Limb (tissue), 2 donors: Measurements from ENCODE around the gene CNFN.

Source experiments
- DNase-seq, 2 donors: peaks; one replicate each; pipeline ENCODE4 v3.0.0-alpha.2; 2016; ENCODE audit errors: extremely low spot score in 2 of 2

The CNFN gene

GRCh38 chr19:42375415-42376176 is 14.5 kb downstream of the CNFN start:
- no peak for DNase-seq

- DNase-seq = no peak
Observed at GRCh38 chr19:42374826-42375376, 15.2 kb downstream of the CNFN start.

DNA sequence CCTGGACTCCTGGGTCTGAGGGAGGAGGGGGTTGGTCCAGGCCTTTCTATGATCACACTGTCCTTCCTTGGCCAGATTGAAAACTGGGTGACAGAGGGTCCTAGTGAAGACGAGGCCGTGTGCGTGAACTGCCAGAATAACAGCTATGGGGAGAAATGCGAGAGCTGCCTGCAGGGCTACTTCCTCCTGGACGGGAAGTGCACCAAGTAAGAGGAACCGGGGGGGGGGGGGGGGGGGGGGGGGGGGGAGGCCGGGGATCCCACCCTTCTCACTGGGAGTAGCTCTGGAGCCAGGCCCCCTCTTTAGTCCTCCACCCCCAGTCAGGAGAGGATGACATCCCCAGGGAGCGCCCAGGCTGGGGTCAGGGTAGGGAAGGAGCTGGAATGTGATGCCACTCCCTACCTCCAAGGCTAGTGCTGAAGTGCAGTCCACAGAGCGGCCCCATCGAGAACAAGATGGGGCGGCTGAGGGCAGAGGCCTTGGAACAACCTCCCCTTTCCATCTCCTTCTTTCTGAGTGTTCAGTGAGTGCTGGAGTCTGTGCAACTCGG is 19.4 kb downstream of the CNFN start:
- no peak for DNase-seq

DNA sequence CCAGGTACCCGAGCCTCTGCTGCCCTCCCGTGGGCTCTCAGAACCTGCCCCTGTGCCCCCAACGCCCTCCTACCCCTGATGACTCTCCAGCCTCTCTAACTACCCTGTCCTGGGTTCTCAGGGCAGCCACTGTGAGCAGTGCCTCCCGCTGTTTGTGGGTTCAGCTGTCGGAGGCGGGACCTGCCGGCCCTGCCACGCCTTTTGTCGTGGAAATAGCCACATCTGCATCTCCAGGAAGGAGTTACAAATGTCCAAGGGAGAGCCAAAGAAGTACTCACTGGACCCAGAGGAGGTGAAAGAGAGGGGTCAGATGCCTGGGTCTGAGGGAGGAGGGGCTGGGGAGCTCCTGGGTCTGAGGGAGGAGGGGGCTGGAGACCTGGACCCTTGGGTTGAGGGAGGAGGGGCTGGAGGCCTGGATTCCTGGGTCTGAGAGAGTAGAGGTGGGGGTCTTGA is 20.0 kb downstream of the CNFN start:
- no peak for DNase-seq

DNA sequence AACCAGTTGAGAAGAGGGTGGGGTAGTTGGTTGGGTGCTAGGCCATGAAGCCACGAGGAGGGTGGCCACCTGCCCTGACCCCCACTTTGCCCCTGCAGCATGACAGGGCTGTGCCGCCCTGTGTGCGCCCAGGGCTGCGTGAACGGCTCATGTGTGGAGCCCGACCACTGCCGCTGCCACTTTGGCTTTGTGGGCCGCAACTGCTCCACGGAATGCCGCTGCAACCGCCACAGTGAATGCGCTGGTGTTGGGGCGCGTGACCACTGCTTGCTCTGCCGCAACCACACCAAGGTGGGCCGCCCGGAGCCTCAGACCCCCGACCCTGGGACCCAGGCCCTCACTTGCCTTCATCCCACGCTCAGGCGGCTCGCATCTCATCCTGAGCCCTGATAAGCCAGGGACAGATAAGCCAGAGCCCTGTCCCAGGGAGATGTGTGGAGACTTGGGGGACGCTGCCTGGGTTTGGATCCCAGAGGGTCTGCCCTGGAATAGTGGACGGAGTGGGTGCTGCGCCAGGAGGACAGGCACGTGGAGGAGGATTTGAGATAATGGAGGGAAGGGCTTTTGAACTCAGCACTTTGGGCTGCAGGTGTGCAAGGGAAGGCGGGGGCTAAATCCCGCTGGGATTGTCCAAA is 20.5 kb downstream of the CNFN start:
- no peak for DNase-seq

DNA sequence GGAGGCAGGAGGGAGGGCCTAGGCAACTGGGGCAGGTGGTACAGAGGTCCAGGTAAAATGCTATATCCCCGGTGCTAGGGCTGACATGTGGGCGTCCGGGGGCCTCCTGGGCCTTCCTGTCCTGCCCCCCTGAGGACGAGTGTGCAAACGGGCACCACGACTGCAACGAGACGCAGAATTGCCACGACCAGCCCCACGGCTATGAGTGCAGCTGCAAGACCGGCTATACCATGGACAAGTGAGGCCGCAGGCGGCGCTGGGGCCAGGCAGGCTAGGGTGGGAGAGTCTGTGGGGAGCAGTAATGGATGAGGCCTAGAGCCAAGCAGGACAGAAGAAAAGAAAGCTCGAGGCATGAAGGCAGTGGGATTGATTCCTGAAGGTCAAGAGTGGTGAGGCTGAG is 21.3 kb downstream of the CNFN start:
- no peak for DNase-seq

GRCh38 chr19:42368360-42368759 is 21.7 kb downstream of the CNFN start:
- no peak for DNase-seq

GRCh38 chr19:42367929-42368328 is 22.2 kb downstream of the CNFN start:
- no peak for DNase-seq

DNA sequence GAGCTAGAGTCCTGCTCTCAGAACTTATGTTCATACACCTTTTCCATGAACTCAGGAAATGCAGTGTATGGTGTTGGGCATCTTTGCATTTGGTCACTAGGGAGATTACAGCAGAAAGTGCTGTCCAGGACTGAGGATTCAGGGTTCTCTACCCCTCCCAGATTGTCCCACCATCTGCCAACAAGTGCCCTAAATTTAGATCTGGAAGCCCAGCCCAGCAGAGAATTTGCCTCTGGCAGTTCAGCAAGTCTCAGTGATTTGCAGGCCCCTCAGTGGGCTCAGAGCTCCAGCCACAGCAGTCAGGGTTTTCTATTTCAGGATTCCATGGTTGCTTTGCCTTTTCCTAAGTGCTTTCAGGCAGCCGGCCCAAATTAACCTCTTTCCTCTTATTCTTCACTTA is 23.4 kb downstream of the CNFN start:
- DNase-seq = peak in 1 of 2 donors; percentile 8

DNA sequence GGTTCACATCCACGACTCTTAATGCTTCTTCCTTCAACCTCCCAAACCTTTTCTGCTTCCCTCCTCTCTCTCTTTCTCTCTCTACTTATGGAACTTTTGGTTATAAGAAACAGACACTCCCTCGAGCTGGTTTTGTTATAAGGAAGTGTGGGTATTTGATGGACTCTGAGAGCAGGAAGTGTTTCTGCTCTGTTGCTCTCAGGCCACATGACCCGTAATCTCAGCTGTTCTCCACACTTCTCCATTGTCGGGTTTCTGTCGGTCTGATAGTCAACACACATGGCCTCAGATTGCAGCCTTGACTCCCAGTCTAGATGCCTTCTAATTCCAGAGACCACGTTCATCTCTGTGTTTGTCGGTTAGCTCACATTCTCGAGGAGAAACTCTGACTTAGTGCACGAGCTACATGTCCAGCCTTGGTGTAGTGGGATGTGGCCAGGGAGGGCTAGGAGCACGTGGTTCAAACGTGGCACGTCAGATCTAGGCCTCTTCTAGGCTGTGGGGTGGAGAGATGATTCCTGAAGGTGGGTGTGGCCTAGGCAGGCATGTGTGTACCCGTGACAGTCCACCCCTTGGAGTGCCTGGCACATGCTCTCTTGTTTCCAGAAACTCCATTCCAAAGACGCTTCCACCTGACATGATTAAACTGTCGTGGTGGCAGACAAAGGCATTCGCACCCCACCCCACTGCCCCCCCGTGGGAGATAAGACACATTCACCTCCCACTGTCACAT is 26.3 kb downstream of the CNFN start:
- DNase-seq = no peak

DNA sequence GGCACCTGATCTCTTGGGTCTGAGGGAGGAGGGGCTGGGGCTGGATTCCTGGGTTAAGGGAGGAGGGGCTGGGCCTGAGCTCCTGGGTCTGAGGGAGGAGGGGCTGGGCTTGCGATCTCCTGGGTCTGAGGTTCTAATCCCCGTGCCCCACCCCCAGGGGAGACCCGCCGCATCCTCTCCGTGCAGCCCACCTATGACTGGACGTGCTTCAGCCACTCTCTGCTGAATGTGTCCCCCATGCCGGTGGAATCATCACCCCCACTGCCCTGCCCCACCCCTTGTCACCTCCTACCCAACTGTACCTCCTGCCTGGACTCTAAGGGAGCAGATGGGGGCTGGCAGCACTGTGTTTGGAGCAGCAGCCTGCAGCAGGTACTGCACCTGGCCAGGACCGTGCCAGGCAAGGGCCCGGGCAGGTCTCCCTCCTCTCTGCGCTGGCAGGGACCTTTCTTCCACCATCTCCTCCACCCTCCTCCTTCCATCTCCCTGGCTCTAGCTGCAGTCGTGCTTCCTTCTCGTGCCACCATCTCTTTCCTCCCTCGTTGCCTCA is 27.1 kb downstream of the CNFN start:
- DNase-seq = no peak

DNA sequence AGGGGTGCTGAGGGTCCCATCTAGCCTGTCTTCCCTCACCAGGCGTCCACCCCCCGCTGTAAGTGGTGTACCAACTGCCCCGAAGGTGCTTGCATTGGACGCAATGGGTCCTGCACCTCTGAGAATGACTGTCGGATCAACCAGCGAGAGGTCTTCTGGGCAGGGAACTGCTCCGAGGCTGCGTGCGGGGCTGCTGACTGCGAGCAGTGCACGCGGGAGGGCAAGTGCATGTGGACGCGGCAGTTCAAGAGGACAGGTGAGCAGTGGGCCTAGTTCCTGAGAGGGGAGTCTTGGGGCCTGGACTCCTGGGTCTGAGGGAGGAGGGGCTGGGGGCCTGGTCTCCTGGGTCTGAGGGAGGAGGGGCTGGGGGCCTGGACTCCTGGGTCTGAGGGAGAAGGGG is 27.8 kb downstream of the CNFN start:
- no peak for DNase-seq

DNA sequence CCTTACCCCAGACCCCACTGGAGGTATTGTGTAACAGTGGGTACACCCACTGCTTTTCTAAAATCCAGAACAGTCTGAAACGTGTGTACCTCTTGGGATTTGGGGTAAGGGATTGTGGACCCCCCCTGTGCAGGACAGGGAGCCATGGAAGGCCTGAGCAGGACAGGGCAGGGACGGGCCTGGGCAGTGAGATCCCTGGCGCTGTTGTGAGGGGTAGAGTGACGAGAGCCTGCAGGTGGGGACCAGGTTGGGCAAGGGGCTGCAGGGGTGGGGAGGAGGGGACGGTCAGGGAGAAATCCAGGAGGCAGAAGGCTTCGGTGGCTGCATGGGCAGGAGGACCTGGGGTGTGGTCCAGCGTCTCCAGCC is 28.6 kb downstream of the CNFN start:
- DNase-seq = no peak

DNA sequence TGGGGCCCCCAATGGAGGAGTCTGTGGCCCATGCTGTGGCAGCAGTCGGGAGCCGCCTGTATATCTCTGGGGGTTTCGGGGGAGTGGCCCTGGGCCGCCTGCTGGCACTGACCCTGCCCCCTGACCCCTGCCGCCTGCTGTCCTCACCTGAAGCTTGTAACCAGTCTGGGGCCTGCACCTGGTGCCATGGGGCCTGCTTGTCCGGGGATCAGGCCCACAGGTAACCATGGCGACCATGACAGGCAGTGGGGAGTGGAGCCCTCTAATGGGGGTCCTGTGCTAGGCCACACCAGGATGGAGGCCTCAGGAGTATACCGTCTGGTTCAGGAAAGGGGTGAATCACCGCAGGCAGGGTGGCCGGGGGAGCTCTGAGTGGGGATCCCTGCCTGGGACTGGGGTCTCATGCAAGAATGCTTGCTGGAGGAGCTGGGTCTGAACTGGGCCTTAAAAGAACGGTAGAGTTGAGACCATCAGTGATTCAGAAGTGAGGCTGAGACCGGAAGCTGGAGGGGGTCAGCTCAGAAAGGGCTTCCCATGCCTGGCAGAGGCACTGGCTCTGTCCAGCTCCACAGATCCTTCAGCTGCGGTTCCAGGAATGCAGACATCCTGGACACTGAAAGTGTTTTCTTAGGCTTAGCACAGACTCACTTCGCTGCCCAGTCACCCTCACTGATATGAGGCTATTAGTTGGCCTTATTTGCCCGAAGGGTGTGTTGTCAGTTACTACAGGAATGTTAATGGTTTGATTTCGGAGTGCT is 29.1 kb downstream of the CNFN start:
- DNase-seq = no peak

DNA sequence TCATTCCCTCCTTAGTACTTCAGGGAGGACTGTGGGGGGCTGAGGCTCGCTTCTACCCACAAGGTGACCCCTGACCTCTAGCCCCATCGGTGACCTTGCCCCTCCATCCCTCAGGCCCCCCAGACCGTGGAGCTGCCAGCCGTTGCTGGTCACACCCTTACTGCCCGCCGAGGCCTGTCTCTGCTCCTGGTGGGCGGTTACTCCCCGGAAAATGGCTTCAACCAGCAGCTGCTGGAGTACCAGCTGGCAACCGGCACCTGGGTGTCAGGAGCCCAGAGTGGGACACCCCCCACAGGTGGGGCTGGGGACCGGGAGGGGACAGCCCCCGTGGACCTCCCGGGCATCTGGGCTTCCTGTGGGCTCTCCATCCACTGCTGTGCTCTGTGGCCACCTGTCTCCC is 32.8 kb downstream of the CNFN start:
- no peak for DNase-seq

- DNase-seq = no peak
Observed at GRCh38 chr19:42356686-42357085, 33.4 kb downstream of the CNFN start.

GRCh38 chr19:42355896-42356295 is 34.2 kb downstream of the CNFN start:
- no peak for DNase-seq

DNA sequence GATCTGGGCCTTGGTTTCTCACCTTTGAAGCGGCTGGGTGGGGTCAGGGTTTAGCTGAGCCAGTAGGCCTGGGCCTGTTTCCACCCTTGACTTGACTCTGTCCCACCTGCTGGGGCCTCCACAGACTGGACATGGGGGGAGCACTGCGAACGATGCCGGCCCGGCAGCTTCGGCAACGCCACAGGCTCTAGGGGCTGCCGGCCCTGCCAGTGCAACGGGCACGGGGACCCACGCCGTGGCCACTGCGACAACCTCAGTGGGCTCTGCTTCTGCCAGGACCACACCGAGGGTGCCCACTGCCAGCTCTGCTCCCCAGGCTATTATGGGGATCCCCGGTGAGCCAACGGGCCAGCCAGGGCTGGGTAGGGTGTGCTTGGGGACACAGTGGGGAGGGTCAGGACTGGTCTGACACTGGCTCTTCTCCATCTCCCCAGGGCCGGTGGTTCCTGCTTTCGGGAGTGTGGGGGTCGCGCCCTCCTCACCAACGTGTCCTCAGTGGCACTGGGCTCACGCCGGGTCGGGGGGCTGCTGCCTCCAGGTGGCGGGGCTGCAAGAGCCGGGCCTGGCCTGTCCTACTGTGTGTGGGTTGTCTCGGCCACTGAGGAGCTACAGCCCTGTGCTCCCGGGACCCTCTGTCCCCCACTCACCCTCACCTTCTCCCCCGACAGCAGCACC is 36.6 kb downstream of the CNFN start:
- DNase-seq = no peak

- DNase-seq = peak in 1 of 2 donors; percentile 73
Observed at GRCh38 chr19:42352301-42353259, 37.5 kb downstream of the CNFN start.
